Measurements from ENCODE around the gene PRKCA.

PRKCA gene

GRCh38 chr17:66467766-66468165 is 165.4 kb downstream of the PRKCA start:
- no peak overlapping the region for H3K4me3 ChIP-seq (replicated peaks; ENCODE audit: low read depth, low read length)

GRCh38 chr17:66468241-66469087 is 166.1 kb downstream of the PRKCA start:
- H3K4me3 ChIP-seq (replicated peaks; ENCODE audit: low read depth, low read length): no peak overlapping the region
- TF ChIP-seq CTCF (IDR thresholded peaks at IDR 0.05; ENCODE audit: low read length, missing control alignments): no peak
- peak; percentile 40 for DNase-seq (ENCODE audit: low read depth)

More at GRCh38 chr17:66467766-66468165, 165.4 kb downstream of the PRKCA start:
- TF ChIP-seq CTCF (IDR thresholded peaks at IDR 0.05; ENCODE audit: low read length, missing control alignments): no peak
- peak; percentile 22 for DNase-seq (ENCODE audit: low read depth)

- no peak for TF ChIP-seq CTCF (IDR thresholded peaks at IDR 0.05; ENCODE audit: low read length, missing control alignments)
- no peak overlapping the region for H3K4me3 ChIP-seq (replicated peaks; ENCODE audit: low read depth, low read length)
- peak; percentile 26 for DNase-seq (ENCODE audit: low read depth)
Observed at GRCh38 chr17:66469088-66469442, 166.7 kb downstream of the PRKCA start.

GRCh38 chr17:66469461-66469860 is 167.0 kb downstream of the PRKCA start:
- TF ChIP-seq CTCF (IDR thresholded peaks at IDR 0.05; ENCODE audit: low read length, missing control alignments): no peak
- H3K4me3 ChIP-seq (replicated peaks; ENCODE audit: low read depth, low read length): no peak overlapping the region
- DNase-seq (ENCODE audit: low read depth): no peak

- no peak overlapping the region for H3K4me3 ChIP-seq (replicated peaks; ENCODE audit: low read depth, low read length)
- DNase-seq (ENCODE audit: low read depth): no peak
- TF ChIP-seq CTCF (IDR thresholded peaks at IDR 0.05; ENCODE audit: low read length, missing control alignments): no peak
Observed at GRCh38 chr17:66469890-66470289, 167.5 kb downstream of the PRKCA start.

GRCh38 chr17:66472123-66472522 is 169.7 kb downstream of the PRKCA start:
- H3K4me3 ChIP-seq (replicated peaks; ENCODE audit: low read depth, low read length): no peak overlapping the region
- no peak for DNase-seq (ENCODE audit: low read depth)
- no peak for TF ChIP-seq CTCF (IDR thresholded peaks at IDR 0.05; ENCODE audit: low read length, missing control alignments)

GRCh38 chr17:66474258-66474657 is 171.8 kb downstream of the PRKCA start:
- DNase-seq (ENCODE audit: low read depth): no peak
- no peak overlapping the region for H3K4me3 ChIP-seq (replicated peaks; ENCODE audit: low read depth, low read length)
- no peak for TF ChIP-seq CTCF (IDR thresholded peaks at IDR 0.05; ENCODE audit: low read length, missing control alignments)
